Uterus (tissue), 2 donors: Measurements from ENCODE around the gene ENC1.

Experiments used
- CTCF ChIP-seq, 4 experiments: fragments of 200-600 bp in 2 of 4; fragments of 450-650 bp in 2 of 4; sonication (generic) in 2 of 4; IDR thresholded peaks; one replicate each; pipeline ENCODE4 v1.5.1; 2016 to 2019; ENCODE audit warnings: antibody characterized with exemption in 4 of 4, mild to moderate bottlenecking in 2 of 4, moderate library complexity in 1 of 4
- POLR2A ChIP-seq, 2 donors: fragments of 450-650 bp; IDR thresholded peaks; one replicate each; pipeline ENCODE4 v1.6.1; 2016; ENCODE audit warnings: antibody characterized with exemption in 2 of 2, mild to moderate bottlenecking in 1 of 2, moderate library complexity in 1 of 2

- TF ChIP-seq CTCF (IDR thresholded peaks at IDR 0.05): no peak
- TF ChIP-seq POLR2A (IDR thresholded peaks at IDR 0.05): no peak
Observed at GRCh38 chr5:74618106-74618505, 22.4 kb downstream of the ENC1 start.
